NCI-H1105 (cell line): ENCODE data around the gene SIMC1.
A peak's percentile ranks its signal among the peaks of the same experiment; 100 is the strongest.

Source experiments
- DNase-seq: peaks from one replicate; lab custom pipeline; 2025; lab: John Stamatoyannopoulos, UW

SIMC1 gene

GRCh38 chr5:176361437-176362232 is 123.4 kb downstream of the SIMC1 start, which contains the start of gene KIAA1191:
KIAA1191 (minus strand) TSS chr5:176361764; CDS start chr5:176359508, 2,256 bp downstream.
- peak; percentile 69 for DNase-seq

DNA sequence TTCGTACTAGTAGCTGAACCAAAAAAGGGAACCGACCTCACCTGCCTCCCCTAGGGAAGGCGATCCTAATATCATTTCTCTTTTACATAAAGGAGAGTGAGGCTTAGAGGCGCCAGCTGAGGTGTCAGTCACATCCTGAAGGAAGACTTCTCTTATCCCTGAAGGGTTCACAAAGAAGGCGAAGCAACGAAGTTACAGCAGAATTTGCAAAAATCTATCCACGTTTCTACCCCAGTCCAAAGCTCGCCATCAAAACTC is 123.9 kb downstream of the SIMC1 start:
- DNase-seq, result no peak

- no peak for DNase-seq
Observed at GRCh38 chr5:176364765-176365350, 126.6 kb downstream of the SIMC1 start.

DNA sequence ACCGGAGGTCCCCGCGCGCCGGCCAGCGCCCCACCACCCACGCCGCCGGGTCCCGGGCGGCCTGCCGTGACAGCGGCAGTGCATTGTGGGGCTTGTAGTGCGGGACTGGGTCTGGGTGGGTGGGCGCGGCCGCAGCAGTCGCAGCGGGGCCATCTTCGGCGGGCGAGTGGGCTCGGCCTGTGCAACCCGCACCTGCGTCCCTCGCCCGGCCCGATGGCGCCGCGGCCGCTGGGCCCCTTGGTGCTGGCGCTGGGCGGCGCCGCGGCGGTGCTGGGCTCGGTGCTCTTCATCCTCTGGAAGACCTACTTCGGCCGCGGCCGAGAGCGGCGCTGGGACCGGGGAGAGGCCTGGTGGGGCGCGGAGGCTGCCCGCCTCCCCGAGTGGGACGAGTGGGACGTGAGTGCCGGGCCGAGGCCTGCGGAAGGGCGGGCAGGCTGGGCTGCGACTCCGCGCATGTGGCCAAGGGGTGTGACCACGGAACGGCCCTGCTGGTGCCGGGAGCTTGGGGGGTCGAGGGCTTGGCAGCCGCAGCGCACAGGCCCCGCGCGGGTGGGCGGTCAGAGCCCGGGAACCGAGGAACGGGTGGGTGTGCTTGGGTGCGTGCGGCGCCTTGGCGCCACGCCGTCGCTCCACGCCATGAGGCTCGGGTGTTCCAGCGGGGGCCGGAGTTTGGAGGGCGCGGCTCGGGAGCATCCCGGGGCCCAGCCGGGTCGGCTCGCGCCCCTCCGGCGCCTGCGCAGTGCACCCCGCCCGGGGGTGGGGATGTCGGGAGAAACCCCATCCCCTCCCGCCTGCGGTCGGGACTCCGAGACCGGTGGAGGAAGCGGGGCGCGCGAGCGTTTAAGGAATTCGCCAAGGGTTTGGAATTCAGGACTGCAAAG is 127.4 kb downstream of the SIMC1 start, which contains the start of gene ARL10:
TSS of gene ARL10 (plus strand) at position 137 of the 881 bp plus-strand sequence. CDS start at position 214, 77 bp downstream.
- DNase-seq, result no peak

DNA sequence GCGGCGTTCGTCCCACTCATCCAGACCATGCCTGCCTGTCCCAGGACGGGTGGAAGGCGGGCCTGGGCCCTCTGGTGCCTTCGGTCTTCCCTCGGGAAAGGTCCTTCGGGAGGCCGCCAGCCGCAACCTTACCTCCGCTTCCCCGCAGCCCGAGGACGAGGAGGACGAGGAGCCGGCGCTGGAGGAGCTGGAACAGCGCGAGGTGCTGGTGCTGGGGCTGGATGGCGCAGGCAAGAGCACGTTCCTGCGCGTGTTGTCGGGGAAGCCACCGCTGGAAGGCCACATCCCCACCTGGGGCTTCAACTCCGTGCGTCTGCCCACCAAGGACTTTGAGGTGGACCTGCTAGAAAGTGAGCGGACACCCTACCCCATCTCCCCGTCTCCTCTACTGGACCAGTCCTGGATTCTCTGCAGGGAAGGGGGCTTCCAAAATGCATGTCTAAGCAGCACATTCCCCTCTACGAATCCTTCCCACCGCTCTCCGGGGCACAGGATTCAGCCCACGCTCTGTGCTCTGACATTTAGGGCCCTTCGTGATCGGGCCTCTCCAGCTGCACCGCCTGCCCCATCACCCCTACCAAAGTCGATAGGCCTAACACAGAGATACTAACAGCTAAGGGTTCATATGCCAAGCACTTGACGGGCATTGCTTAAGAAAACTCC is 128.1 kb downstream of the SIMC1 start:
- DNase-seq, result no peak

- DNase-seq, result no peak
Observed at GRCh38 chr5:176368726-176369125, 130.5 kb downstream of the SIMC1 start.

- no peak for DNase-seq
Observed at GRCh38 chr5:176369934-176370711, 131.9 kb downstream of the SIMC1 start.

- DNase-seq, result no peak
Observed at GRCh38 chr5:176371621-176372539, 133.7 kb downstream of the SIMC1 start.

DNA sequence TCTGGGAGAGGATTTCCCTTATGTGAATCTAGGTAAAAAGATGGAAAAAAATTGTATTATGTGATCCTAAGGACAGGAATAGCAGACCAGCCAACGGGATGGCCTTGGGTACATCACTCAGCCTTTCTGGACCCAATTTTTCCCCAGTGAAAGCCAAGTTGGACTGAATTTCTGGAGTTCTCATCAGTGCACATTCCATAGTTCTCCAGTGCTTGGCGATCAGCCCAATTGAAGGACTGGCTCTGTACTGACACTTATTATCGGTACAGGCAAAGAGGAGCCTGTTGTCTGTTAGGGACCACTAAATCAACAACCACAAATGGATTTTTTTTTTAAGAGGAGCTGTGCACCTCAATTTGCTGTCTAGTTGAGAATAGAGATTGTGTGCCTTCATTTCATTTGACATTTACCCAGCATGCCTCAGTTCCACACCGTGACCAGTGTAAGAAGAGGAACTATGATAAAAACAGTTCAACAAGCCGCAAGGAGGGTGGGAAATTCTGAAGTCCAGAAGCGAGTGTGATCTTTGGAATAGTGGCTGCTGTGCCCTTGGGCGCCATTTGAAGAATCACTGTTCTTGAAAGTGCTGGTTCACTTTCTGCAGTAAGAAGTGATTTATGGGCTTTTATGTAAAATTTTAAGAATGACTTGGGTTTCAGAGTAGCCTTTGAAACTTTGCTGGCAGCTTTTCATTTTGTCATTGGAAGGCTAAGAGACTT is 135.0 kb downstream of the SIMC1 start:
- no peak for DNase-seq

DNA sequence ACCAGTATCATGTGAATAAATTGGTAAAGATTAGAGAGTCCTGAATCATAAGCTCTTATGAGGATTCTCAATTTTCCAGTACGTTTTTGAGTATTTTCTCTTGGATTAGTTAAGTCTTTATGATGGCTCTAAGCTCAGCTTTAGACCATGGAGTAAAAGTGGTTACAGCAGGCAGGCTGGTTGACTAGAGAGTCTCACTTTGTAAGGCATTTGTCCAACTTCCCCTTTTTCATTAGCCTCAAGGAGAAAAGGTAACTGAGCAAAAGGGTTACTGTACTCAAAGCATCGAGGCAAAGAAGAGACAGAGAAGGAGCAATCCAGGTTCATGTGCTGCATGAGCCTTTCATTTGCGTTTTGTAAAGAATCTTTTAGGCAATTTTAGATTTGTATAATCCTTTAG is 141.7 kb downstream of the SIMC1 start:
- DNase-seq, result no peak

- no peak for DNase-seq
Observed at GRCh38 chr5:176381423-176381822, 143.2 kb downstream of the SIMC1 start.

DNA sequence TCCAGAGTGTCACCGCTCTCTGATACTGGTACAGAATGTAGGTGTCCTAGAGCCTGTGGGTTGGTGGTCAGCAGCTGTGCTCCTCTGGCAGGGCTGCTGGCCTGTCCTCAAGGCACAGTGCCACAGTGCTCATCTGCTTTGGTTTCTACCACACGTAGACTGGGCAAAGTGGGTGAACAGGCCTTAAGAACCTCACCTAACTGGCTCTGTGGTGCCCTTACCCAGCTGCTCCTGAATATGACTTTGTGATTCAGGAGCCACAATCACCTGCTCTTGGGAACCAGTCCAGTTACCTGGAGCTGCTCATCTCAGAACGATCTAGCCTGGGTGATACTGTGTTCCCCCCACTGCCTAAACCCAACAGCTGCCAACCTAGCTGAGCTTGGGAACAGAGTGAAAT is 143.8 kb downstream of the SIMC1 start:
- no peak for DNase-seq

DNA sequence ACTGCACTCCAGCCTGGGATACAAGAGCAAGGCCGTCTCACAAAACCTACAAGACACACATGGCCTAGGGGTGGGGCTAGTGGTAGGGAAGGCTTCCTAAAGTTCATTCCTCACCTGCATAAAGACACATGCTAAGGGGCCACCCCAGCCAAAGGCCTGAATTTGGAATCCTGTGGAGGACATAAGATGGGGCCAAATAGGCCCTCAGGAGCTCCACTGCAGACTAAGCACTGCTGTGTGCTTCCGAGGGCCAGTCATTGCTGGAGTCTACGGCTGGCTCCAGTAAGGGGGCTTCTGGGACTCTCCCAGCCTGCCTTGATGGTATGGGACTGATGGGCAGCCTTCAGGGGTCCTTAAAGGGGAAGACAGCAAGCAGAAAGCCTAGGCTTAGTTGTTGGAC is 144.5 kb downstream of the SIMC1 start:
- DNase-seq, result no peak

- no peak for DNase-seq
Observed at GRCh38 chr5:176383248-176383905, 145.2 kb downstream of the SIMC1 start.

- no peak for DNase-seq
Observed at GRCh38 chr5:176383961-176384360, 145.7 kb downstream of the SIMC1 start.

DNA sequence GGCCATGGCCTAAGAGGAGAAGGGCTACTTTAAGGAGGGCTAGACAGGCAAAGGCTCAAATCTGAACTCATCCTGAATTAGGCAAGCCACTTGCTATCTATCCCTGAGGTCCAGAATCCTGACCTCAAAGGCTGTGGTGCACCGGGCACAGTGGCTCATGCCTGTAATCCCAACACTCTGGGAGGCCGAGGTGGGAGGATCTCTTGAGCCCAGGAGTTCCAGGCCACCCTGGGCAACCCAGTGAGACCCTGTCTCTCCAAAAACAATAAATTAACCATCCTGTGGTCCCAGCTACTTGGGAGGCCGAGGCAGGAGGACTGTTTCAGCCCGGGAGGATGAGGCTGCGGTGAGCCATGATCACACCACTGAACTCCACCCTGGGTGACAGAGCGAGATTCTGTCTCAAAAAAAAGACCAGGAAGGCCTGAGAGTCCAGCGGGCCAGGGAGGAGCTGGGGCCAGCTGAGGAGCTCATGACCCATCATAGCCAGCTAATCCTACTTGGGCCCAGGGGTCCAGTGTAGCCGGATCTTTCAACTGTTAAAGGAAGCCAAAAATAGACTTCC is 146.2 kb downstream of the SIMC1 start:
- DNase-seq, result no peak

- no peak for DNase-seq
Observed at GRCh38 chr5:176384991-176385390, 146.8 kb downstream of the SIMC1 start.

DNA sequence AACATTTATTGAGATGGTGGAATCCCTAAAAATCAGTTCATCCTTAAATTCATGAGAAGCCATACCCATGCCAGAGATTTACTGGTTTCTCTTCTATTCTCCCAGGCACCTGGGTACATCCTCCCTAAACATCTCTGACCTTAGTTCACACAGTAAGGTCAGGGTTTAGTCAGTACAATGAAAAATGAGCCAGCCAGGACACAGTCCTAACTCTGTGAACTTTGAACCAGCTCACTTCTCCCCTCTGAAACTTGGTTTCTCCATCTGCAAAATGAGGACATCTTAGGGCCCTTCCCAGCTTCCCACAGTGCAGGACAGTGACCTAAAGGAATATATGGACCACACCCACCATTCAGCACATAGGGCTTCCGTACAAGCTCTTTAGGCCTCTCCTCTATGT is 148.3 kb downstream of the SIMC1 start:
- no peak for DNase-seq
